Nephron (organoid): Measurements from ENCODE around the gene WNT3.
"Not testable (repeated sequence)": the region's sequence is repeated elsewhere in the genome, so short reads cannot be mapped to it uniquely, and the experiment has no call there.

Source experiments
- H3K27ac Mint-ChIP-seq, 3 experiments: 2 replicates each; pipeline ENCODE4 v1.8.0; 2020; ENCODE audit warnings: mixed read lengths in 3 of 3, mild to moderate bottlenecking in 2 of 3, moderate library complexity in 1 of 3
- H3K27me3 Mint-ChIP-seq: 2 replicates; pipeline ENCODE4 v1.8.0; 2021; ENCODE audit warnings: low read depth, mild to moderate bottlenecking, moderate library complexity, mixed read lengths
- H3K36me3 Mint-ChIP-seq: 2 replicates; pipeline ENCODE4 v1.8.0; 2020; ENCODE audit warnings: low read depth, mixed read lengths
- H3K4me1 Mint-ChIP-seq: 2 replicates; pipeline ENCODE4 v1.8.0; 2020; ENCODE audit warnings: mixed read lengths
- H3K4me3 Mint-ChIP-seq, 3 experiments: 2 replicates each; pipeline ENCODE4 v1.8.0; 2020; ENCODE audit warnings: mild to moderate bottlenecking in 3 of 3, mixed read lengths in 3 of 3, moderate library complexity in 2 of 3
- H3K9me3 Mint-ChIP-seq: 2 replicates; pipeline ENCODE4 v1.8.0; 2020; ENCODE audit warnings: mixed read lengths
- TF ChIP-seq, protein P1 (sequence below), 3 experiments: fragments of 200-600 bp; sonication (generic); IDR thresholded peaks; one replicate each; pipeline ENCODE4 v1.5.0; 2021; ENCODE audit warnings: antibody characterized with exemption in 3 of 3; ENCODE audit not compliant: unreplicated experiment in 3 of 3

The WNT3 gene

DNA sequence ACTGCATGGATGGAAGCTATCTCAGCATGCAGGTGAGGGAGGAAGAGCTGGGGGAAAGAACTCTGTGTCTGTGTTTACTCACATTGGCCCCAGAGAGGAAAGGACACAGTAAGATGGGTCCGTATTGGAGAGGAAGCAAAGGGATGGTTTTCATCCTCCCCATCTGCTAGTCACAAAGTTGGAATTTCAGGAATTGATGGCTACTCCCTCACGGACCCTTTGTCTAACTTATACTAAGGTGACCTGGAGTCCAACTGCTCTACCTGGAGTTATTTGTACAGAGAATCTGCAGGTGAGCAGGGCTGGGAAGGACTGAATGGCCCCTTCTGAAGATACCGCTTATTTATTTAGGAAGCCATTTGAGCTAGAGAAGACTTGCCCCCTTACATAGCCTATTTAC lies 55.1 kb downstream of the WNT3 start:
- H3K27me3 Mint-ChIP-seq: no peaks in the 10 kb centered on the region
- no peak overlapping the region for H3K4me3 Mint-ChIP-seq
- H3K4me1 Mint-ChIP-seq: peaks cover 5% of the 10 kb centered on the region
- peaks cover 18% of the 10 kb centered on the region for H3K36me3 Mint-ChIP-seq
- H3K27ac Mint-ChIP-seq: no peak overlapping the region
- H3K9me3 Mint-ChIP-seq: no peaks in the 10 kb centered on the region
- TF ChIP-seq, protein P1, sequence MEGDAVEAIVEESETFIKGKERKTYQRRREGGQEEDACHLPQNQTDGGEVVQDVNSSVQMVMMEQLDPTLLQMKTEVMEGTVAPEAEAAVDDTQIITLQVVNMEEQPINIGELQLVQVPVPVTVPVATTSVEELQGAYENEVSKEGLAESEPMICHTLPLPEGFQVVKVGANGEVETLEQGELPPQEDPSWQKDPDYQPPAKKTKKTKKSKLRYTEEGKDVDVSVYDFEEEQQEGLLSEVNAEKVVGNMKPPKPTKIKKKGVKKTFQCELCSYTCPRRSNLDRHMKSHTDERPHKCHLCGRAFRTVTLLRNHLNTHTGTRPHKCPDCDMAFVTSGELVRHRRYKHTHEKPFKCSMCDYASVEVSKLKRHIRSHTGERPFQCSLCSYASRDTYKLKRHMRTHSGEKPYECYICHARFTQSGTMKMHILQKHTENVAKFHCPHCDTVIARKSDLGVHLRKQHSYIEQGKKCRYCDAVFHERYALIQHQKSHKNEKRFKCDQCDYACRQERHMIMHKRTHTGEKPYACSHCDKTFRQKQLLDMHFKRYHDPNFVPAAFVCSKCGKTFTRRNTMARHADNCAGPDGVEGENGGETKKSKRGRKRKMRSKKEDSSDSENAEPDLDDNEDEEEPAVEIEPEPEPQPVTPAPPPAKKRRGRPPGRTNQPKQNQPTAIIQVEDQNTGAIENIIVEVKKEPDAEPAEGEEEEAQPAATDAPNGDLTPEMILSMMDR (IDR thresholded peaks at IDR 0.05; ENCODE audit: unreplicated experiment in 3 of 3): no peak

- H3K27ac Mint-ChIP-seq: no peak overlapping the region
- no peak overlapping the region for H3K4me3 Mint-ChIP-seq
- no peaks in the 10 kb centered on the region for H3K9me3 Mint-ChIP-seq
- peaks cover 35% of the 10 kb centered on the region for H3K36me3 Mint-ChIP-seq
- H3K27me3 Mint-ChIP-seq: no peaks in the 10 kb centered on the region
- TF ChIP-seq, protein P1 (IDR thresholded peaks at IDR 0.05; ENCODE audit: unreplicated experiment in 3 of 3): no peak
- peaks cover 17% of the 10 kb centered on the region for H3K4me1 Mint-ChIP-seq
These were observed 59.4 kb downstream of the WNT3 start for GRCh38 chr17:46759141-46759540.

DNA sequence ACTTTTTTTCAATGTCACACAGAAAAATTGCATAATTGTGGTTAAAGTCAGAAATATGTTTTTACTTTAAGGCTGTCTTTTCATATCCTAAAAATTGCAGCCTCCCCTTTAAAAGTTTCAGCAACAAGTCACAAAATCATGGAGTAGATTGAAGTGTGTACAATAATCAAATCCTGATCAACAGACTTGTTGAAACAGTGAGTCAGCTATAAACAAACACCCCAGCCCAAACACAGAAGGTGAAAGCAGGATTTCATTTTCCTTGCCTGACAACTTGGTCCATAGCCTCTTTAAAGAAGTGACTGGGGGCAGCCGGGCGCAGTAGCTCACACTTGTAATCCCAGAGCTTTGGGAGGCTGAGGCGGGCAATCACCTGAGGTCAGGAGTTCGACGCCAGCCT lies 59.9 kb downstream of the WNT3 start:
- Mint-ChIP-seq H3K36me3 (peaks cover 31% of the 10 kb centered on the region), H3K27me3 (no peaks in the 10 kb centered on the region), H3K27ac (no peak overlapping the region), H3K4me3 (no peak overlapping the region), H3K9me3 (no peaks in the 10 kb centered on the region), H3K4me1 (peaks cover 17% of the 10 kb centered on the region)
- TF ChIP-seq, protein P1 (IDR thresholded peaks at IDR 0.05; ENCODE audit: unreplicated experiment in 3 of 3): no peak

- not testable (repeated sequence) for H3K27me3 Mint-ChIP-seq, H3K4me3 Mint-ChIP-seq, H3K9me3 Mint-ChIP-seq
- Mint-ChIP-seq H3K4me1 (peaks cover 17% of the 10 kb centered on the region), H3K27ac (peak overlapping the region in 1 of 3 experiments; percentile 61), H3K36me3 (peaks cover 28% of the 10 kb centered on the region)
These were observed 60.9 kb downstream of the WNT3 start for GRCh38 chr17:46757588-46757987.

GRCh38 chr17:46756861-46757260 lies 61.6 kb downstream of the WNT3 start:
- H3K27ac Mint-ChIP-seq: peak overlapping the region in 1 of 3 experiments; percentile 61

DNA sequence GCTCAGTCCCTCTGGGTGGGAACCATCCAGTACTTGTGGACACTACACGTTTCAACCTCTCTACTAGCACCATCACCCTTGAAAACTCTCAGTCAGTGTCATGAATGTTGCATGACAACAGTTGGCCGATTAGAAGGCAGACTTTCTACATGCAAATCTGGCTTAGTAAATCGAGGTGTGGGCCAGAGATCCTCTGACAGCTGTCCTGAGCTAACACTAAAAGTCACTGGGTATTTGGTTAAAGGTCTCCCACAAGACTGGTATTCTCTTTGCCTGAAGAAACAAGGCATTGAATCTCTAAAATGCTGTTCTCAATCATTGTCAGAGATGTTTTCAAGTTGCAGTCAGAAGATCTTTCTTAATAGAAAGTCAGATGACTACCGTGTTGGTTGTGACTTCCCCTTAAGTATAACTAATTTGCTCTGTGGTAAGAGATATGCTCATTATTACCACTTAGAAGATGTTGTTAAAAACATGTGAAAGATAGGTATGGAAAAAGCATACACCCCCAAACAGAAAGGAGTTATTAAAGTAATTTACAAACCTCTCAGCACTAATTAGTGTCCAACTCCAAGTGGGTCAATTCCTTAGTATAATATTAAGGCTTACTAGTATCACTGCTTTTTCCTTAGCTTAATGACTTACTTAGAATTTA lies 62.3 kb downstream of the WNT3 start:
- TF ChIP-seq, protein P1 (IDR thresholded peaks at IDR 0.05; ENCODE audit: unreplicated experiment in 3 of 3): no peak
- H3K4me1 Mint-ChIP-seq: peaks cover 17% of the 10 kb centered on the region
- peaks cover 28% of the 10 kb centered on the region for H3K36me3 Mint-ChIP-seq
- no peaks in the 10 kb centered on the region for H3K9me3 Mint-ChIP-seq
- no peaks in the 10 kb centered on the region for H3K27me3 Mint-ChIP-seq
- no peak overlapping the region for H3K27ac Mint-ChIP-seq
- H3K4me3 Mint-ChIP-seq: no peak overlapping the region

More at GRCh38 chr17:46756861-46757260, 61.6 kb downstream of the WNT3 start:
- Mint-ChIP-seq H3K36me3 (peaks cover 28% of the 10 kb centered on the region), H3K4me3 (no peak overlapping the region), H3K4me1 (peaks cover 17% of the 10 kb centered on the region), H3K9me3 (no peaks in the 10 kb centered on the region), H3K27me3 (no peaks in the 10 kb centered on the region)
- TF ChIP-seq, protein P1 (IDR thresholded peaks at IDR 0.05; ENCODE audit: unreplicated experiment in 3 of 3): no peak
